Activated CD4-positive, alpha-beta T cell treated with anti-CD3 and anti-CD28 coated beads for 48 hours (primary cell): ENCODE results near the gene SGMS1.
"Not testable (repeated sequence)": the region's sequence is repeated elsewhere in the genome, so short reads cannot be mapped to it uniquely, and the experiment has no call there.

Source experiments
- DNase-seq: peaks from one replicate; pipeline ENCODE4 v3.0.0-alpha.2; 2020

The SGMS1 gene

GRCh38 chr10:50577681-50578350 lies 45.9 kb downstream of the SGMS1 start:
- no peak for DNase-seq

- DNase-seq, result no peak
Observed at GRCh38 chr10:50577010-50577409, 46.7 kb downstream of the SGMS1 start.

GRCh38 chr10:50576245-50576815 lies 47.4 kb downstream of the SGMS1 start:
- DNase-seq, result no peak

- DNase-seq, result no peak
Observed at GRCh38 chr10:50575477-50576244, 48.1 kb downstream of the SGMS1 start.

GRCh38 chr10:50574931-50575330 lies 48.8 kb downstream of the SGMS1 start:
- DNase-seq, result no peak

GRCh38 chr10:50574305-50574704 lies 49.5 kb downstream of the SGMS1 start:
- no peak for DNase-seq

- no peak for DNase-seq
Observed at GRCh38 chr10:50572017-50572491, 51.7 kb downstream of the SGMS1 start.

- not testable (repeated sequence) for DNase-seq
Observed at GRCh38 chr10:50568750-50569149, 55.0 kb downstream of the SGMS1 start.

- DNase-seq, result no peak
Observed at GRCh38 chr10:50567384-50567783, 56.4 kb downstream of the SGMS1 start.

- DNase-seq, result no peak
Observed at GRCh38 chr10:50566150-50566549, 57.6 kb downstream of the SGMS1 start.

GRCh38 chr10:50565301-50566083 lies 58.3 kb downstream of the SGMS1 start:
- no peak for DNase-seq

GRCh38 chr10:50563906-50564305 lies 59.9 kb downstream of the SGMS1 start:
- no peak for DNase-seq

- no peak for DNase-seq
Observed at GRCh38 chr10:50561816-50562215, 61.9 kb downstream of the SGMS1 start.

- no peak for DNase-seq
Observed at GRCh38 chr10:50561266-50561665, 62.5 kb downstream of the SGMS1 start.

GRCh38 chr10:50560370-50560769 lies 63.4 kb downstream of the SGMS1 start:
- no peak for DNase-seq

GRCh38 chr10:50558371-50558770 lies 65.4 kb downstream of the SGMS1 start:
- no peak for DNase-seq

- DNase-seq, result no peak
Observed at GRCh38 chr10:50557130-50557682, 66.5 kb downstream of the SGMS1 start.

- DNase-seq, result no peak
Observed at GRCh38 chr10:50556237-50557120, 67.3 kb downstream of the SGMS1 start.

- no peak for DNase-seq
Observed at GRCh38 chr10:50554995-50555568, 68.7 kb downstream of the SGMS1 start.

GRCh38 chr10:50554376-50554994 lies 69.3 kb downstream of the SGMS1 start:
- DNase-seq, result no peak
